CD8-positive, alpha-beta memory T cell (primary cell): ENCODE results near the gene SLC35F5. TPM values are rescaled to one million over a fixed set of nuclear protein-coding genes. Genes with fewer than 3 reads are reported as not detected.
"Not testable (repeated sequence)": the region's sequence is repeated elsewhere in the genome, so short reads cannot be mapped to it uniquely, and the experiment has no call there.

Source experiments
- CTCF ChIA-PET: fragments of 350-600 bp; sonication (Branson Sonifier 250); formaldehyde crosslinking; loops from one replicate; lab custom pipeline; 2021; ENCODE audit warnings: antibody characterized with exemption; lab: Charles Lee
- POLR2A ChIA-PET: fragments of 350-600 bp; sonication (Branson Sonifier 250); formaldehyde crosslinking; loops from one replicate; lab custom pipeline; 2021; ENCODE audit warnings: antibody characterized with exemption; lab: Charles Lee
- DNase-seq, 5 donors: peaks; one replicate each; pipeline versions ENCODE4 v3.0.0 to v3.0.0-alpha.2; 2020 to 2022; ENCODE audit warnings: mixed read lengths in 1 of 5
- H3K27ac ChIP-seq: one replicate; pipeline ENCODE4 v1.7.0; 2013; ENCODE audit warnings: low read depth, mild to moderate bottlenecking, low read length, moderate library complexity
- H3K27me3 ChIP-seq: 2 replicates; pipeline ENCODE4 v1.7.0; 2013; ENCODE audit warnings: low read length, mild to moderate bottlenecking; ENCODE audit not compliant: insufficient read depth, poor library complexity, severe bottlenecking
- H3K36me3 ChIP-seq: 2 replicates; pipeline ENCODE4 v1.7.0; 2013; ENCODE audit warnings: mild to moderate bottlenecking, low read length, moderate library complexity; ENCODE audit not compliant: insufficient read depth
- H3K4me1 ChIP-seq: 2 replicates; pipeline ENCODE4 v1.7.0; 2013; ENCODE audit warnings: mild to moderate bottlenecking, low read length, moderate library complexity; ENCODE audit not compliant: insufficient read depth
- H3K4me3 ChIP-seq: 2 replicates; pipeline ENCODE4 v1.7.0; 2013; ENCODE audit warnings: mild to moderate bottlenecking, low read length
- H3K9me3 ChIP-seq: 2 replicates; pipeline ENCODE4 v1.7.0; 2013; ENCODE audit warnings: mild to moderate bottlenecking, low read length
- H3K27ac Mint-ChIP-seq, 8 donors: one replicate each; pipeline ENCODE4 v1.8.0; 2020 to 2021; ENCODE audit warnings: mixed read lengths in 8 of 8, mild to moderate bottlenecking in 6 of 8, inconsistent platforms in 3 of 8, moderate library complexity in 3 of 8
- H3K27me3 Mint-ChIP-seq, 2 donors: one replicate each; pipeline ENCODE4 v1.8.0; 2020 to 2021; ENCODE audit warnings: mixed read lengths in 2 of 2, mild to moderate bottlenecking in 1 of 2, moderate library complexity in 1 of 2
- H3K36me3 Mint-ChIP-seq, 3 donors: one replicate each; pipeline ENCODE4 v1.8.0; 2020 to 2021; ENCODE audit warnings: mixed read lengths in 3 of 3, inconsistent platforms in 1 of 3, mild to moderate bottlenecking in 1 of 3
- H3K4me1 Mint-ChIP-seq, 3 donors: one replicate each; pipeline ENCODE4 v1.8.0; 2020 to 2021; ENCODE audit warnings: mixed read lengths in 3 of 3, inconsistent platforms in 1 of 3, mild to moderate bottlenecking in 1 of 3
- H3K4me3 Mint-ChIP-seq, 7 donors: one replicate each; pipeline ENCODE4 v1.8.0; 2020 to 2021; ENCODE audit warnings: mixed read lengths in 7 of 7, mild to moderate bottlenecking in 6 of 7, moderate library complexity in 4 of 7, inconsistent platforms in 2 of 7
- H3K9me3 Mint-ChIP-seq, 5 donors: one replicate each; pipeline ENCODE4 v1.8.0; 2020 to 2022; ENCODE audit warnings: mixed read lengths in 5 of 5, mild to moderate bottlenecking in 3 of 5, moderate library complexity in 2 of 5, inconsistent platforms in 1 of 5
- polyA plus RNA-seq: library from polyadenylated mRNA; unstranded; fragments of 300-500 nt; fragmentation: Illumina TruSeq; gene quantifications from one replicate; pipeline ENCODE4 v1.2.3, GENCODE V29; 2021
- total RNA-seq, 2 experiments: library from RNA; stranded (reverse); gene quantifications; one replicate each; pipeline ENCODE4 v1.2.3, GENCODE V29; 2021

SLC35F5 gene
- total and polyA plus RNA-seq, 3 experiments from 2014 or later = 5.3 to 30.8 (median 28.8) TPM

DNA sequence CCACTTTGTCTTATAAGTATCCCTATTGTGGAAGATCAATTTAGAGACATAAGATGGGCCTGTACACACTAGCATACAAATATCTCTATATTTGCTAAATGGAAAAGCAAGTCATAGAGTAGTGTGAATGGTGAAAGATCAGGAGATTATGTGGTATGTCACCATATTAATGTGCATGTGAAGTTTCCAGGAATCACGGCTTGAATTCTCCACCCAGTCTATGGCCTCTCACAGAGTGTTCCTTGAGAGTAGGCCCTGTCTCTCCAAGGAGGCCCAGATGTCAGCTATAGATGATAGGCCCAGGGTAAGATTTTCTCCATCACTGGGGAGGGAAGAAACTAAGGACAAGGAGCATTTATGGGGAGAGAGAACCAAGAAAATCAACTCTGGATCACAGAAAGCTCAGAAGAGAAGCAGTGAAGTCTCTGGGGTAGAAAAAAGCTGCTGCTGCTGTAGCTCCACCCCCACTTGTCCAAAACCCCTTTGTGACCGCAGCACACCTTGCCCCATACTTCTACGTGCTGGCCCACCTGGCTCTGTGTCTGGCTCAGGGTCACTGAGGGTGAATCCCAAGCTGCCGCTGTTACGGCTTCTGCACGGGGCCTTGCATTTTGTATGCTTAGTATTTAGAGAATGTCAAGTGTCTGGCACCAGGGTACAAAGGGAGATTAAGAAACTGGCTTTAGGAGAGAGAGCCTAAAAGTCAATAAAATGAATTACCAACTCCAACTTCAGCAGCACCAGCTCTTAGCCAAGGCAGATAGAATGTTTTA, 91.5 kb downstream of the SLC35F5 start:
- H3K4me1 ChIP-seq, H3K4me1 Mint-ChIP-seq, H3K36me3 Mint-ChIP-seq, H3K27ac ChIP-seq, H3K36me3 ChIP-seq, H3K4me3 ChIP-seq, H3K27me3 Mint-ChIP-seq, H3K4me3 Mint-ChIP-seq, H3K27me3 ChIP-seq, POLR2A ChIA-PET, DNase-seq, H3K9me3 ChIP-seq, CTCF ChIA-PET, H3K9me3 Mint-ChIP-seq: not testable (repeated sequence)
- peak overlapping the region in 1 of 8 donors; percentile 9 for H3K27ac Mint-ChIP-seq

DNA sequence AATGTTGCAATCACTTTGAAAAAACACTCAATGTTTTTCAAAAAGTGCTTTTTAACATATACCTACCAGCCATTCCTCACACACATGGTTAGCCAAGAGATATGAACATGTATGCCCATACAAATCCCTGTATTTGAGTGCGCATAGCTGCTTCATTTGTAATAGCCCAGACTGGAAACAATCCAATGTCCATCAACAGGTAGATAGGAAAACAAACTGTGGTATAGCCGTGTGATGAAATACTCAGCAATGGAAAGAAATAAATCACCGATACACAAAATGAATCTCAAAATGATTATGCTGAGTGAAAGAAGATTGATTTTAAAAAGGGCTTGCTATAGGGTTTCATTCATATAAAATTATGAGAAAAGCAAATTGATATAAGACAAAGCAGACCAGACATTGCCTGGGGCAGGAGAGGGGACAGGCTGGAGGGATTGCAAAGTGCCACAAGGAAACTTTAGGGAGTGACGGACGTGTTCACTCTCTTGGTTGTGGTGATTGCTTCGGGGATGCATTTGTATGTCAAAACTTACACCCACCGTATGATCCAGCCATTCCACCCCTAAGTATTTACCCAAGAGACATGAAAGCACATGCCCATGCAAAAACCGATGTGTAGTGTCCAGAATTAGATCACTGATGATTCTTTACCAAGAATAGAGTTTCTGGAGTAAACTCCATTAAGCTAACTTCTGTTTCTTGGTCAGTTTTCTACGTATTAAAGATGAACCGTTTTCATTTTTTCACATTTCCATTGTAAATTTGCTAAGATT, 93.0 kb downstream of the SLC35F5 start:
- H3K27ac ChIP-seq, H3K4me3 Mint-ChIP-seq, H3K4me3 ChIP-seq, H3K4me1 Mint-ChIP-seq, H3K27me3 Mint-ChIP-seq, H3K9me3 Mint-ChIP-seq, H3K27me3 ChIP-seq, H3K27ac Mint-ChIP-seq, H3K9me3 ChIP-seq, POLR2A ChIA-PET, H3K36me3 Mint-ChIP-seq, CTCF ChIA-PET, DNase-seq, H3K4me1 ChIP-seq, H3K36me3 ChIP-seq: not testable (repeated sequence)

Other genes with a start within 250 kb of the SLC35F5 start
- gene RABL2A, start 129.4 kb downstream of the SLC35F5 start, total RNA-seq = 10 to 100 TPM; 14.7 to 15.9 TPM
- 13.6 TPM for gene RABL2A, start 129.4 kb downstream of the SLC35F5 start, polyA plus RNA-seq
- gene ACTR3, start 133.4 kb upstream of the SLC35F5 start, total RNA-seq = 100 to 1,000 TPM; 512 to 532 TPM
- gene ACTR3, start 133.4 kb upstream of the SLC35F5 start, polyA plus RNA-seq = 478 TPM